ENCODE measurements around the gene TBC1D1. TPM values are rescaled to one million over a fixed set of nuclear protein-coding genes. Genes with fewer than 3 reads are reported as not detected.
"Not testable (repeated sequence)": the region's sequence is repeated elsewhere in the genome, so short reads cannot be mapped to it uniquely, and the experiment has no call there.

TBC1D1 gene
- total and polyA plus RNA-seq, 2 donors (not counting 1 experiment from before 2014, with no cell fraction given), result 39.7 to 90.0 TPM

- Histone ChIP-seq H3K4me2 (ENCODE audit: extremely low read depth, insufficient read depth, low read length) (no peak overlapping the region), H3K9me3 (ENCODE audit: control insufficient read depth, insufficient read depth, low read depth, low read length) (no peaks in the 10 kb centered on the region), H3K4me3 (replicated peaks in 1 of 4; ENCODE audit: control extremely low read depth in 1 of 4, insufficient read depth in 1 of 4, low read depth in 3 of 4, low read length in 4 of 4) (no peak overlapping the region), H4K20me1 (ENCODE audit: control insufficient read depth, extremely low read depth, insufficient read depth, low read length) (no peaks in the 10 kb centered on the region), H3K27me3 (ENCODE audit: control insufficient read depth, insufficient read depth, low read length) (no peaks in the 10 kb centered on the region), H3K79me2 (ENCODE audit: control insufficient read depth, insufficient read depth, low read length) (no peaks in the 10 kb centered on the region), H2AFZ (ENCODE audit: low read length) (no peak overlapping the region), H3K9ac (ENCODE audit: insufficient read depth, low read length) (no peak overlapping the region), H3K36me3 (ENCODE audit: control insufficient read depth, insufficient read depth, low read length) (no peaks in the 10 kb centered on the region), H3K27ac (ENCODE audit: insufficient read depth, low read length) (no peak overlapping the region), H3K4me1 (ENCODE audit: control insufficient read depth, extremely low read depth, insufficient read depth, low read length) (no peaks in the 10 kb centered on the region)
- no peak for TF ChIP-seq EZH2 (IDR thresholded peaks at IDR 0.05; ENCODE audit: low read length, missing control alignments)
- TF ChIP-seq, protein P1, sequence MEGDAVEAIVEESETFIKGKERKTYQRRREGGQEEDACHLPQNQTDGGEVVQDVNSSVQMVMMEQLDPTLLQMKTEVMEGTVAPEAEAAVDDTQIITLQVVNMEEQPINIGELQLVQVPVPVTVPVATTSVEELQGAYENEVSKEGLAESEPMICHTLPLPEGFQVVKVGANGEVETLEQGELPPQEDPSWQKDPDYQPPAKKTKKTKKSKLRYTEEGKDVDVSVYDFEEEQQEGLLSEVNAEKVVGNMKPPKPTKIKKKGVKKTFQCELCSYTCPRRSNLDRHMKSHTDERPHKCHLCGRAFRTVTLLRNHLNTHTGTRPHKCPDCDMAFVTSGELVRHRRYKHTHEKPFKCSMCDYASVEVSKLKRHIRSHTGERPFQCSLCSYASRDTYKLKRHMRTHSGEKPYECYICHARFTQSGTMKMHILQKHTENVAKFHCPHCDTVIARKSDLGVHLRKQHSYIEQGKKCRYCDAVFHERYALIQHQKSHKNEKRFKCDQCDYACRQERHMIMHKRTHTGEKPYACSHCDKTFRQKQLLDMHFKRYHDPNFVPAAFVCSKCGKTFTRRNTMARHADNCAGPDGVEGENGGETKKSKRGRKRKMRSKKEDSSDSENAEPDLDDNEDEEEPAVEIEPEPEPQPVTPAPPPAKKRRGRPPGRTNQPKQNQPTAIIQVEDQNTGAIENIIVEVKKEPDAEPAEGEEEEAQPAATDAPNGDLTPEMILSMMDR (conservative IDR thresholded peaks at IDR 0.05 in 1 of 2, IDR thresholded peaks at IDR 0.05 in 1 of 2; ENCODE audit: low read depth in 1 of 2, low read length in 2 of 2), result no peak
- no peak for DNase-seq (ENCODE audit: low read depth in 2 of 2)
Observed at GRCh38 chr4:37917388-37917787, 26.5 kb downstream of the TBC1D1 start.

DNA sequence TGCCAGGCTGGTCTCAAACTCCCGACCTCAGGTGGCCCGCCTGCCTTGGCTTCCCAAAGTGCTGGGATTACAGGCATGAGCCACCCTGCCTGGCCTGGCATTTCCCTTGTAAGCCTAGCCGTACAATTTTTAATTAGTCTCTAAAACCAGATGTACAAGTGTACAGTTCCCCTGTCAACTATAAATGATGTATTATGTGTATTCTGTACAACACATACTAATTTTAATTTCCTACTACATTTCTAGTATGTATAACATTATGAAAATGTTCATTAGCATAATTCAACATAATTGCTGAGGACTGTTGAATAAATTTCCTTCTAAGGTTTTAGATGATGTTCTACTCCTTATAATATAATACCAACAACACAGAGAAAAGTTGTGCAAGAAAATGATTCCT lies 27.8 kb downstream of the TBC1D1 start:
- no peaks in the 10 kb centered on the region for H3K79me2 ChIP-seq (ENCODE audit: control insufficient read depth, insufficient read depth, low read length)
- no peak overlapping the region for H3K9ac ChIP-seq (ENCODE audit: insufficient read depth, low read length)
- H3K4me2 ChIP-seq (ENCODE audit: extremely low read depth, insufficient read depth, low read length), result no peak overlapping the region
- H3K36me3 ChIP-seq (ENCODE audit: control insufficient read depth, insufficient read depth, low read length), result no peaks in the 10 kb centered on the region
- no peaks in the 10 kb centered on the region for H3K9me3 ChIP-seq (ENCODE audit: control insufficient read depth, insufficient read depth, low read depth, low read length)
- H4K20me1 ChIP-seq (ENCODE audit: control insufficient read depth, extremely low read depth, insufficient read depth, low read length), result no peaks in the 10 kb centered on the region
- no peak overlapping the region for H3K4me3 ChIP-seq (replicated peaks in 1 of 4; ENCODE audit: control extremely low read depth in 1 of 4, insufficient read depth in 1 of 4, low read depth in 3 of 4, low read length in 4 of 4)
- H3K27me3 ChIP-seq (ENCODE audit: control insufficient read depth, insufficient read depth, low read length), result no peaks in the 10 kb centered on the region
- no peak overlapping the region for H2AFZ ChIP-seq (ENCODE audit: low read length)
- no peak for DNase-seq (ENCODE audit: low read depth in 2 of 2)
- TF ChIP-seq, protein P1 (conservative IDR thresholded peaks at IDR 0.05 in 1 of 2, IDR thresholded peaks at IDR 0.05 in 1 of 2; ENCODE audit: low read depth in 1 of 2, low read length in 2 of 2), result no peak
- no peak for TF ChIP-seq EZH2 (IDR thresholded peaks at IDR 0.05; ENCODE audit: low read length, missing control alignments)
- H3K4me1 ChIP-seq (ENCODE audit: control insufficient read depth, extremely low read depth, insufficient read depth, low read length), result no peaks in the 10 kb centered on the region
- H3K27ac ChIP-seq (ENCODE audit: insufficient read depth, low read length), result no peak overlapping the region

DNA sequence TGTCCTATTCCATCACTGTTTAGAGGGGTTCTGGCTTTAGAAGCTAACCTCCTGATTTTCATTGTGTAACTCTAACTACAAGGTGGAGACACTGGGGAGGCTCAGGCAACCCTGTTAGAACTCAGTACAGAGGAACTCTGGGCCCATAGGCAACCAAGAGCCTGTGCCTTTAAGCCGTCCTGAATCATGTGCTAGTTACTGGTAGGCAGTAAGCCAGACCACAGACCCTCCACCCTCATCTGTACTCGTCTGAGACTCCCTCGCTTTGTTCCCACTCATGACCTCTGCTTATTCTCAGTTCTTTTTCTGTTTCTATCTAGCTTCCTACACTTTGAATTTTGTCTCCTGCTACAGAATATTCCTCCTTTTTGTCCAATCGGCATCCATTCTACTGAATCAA lies 31.4 kb downstream of the TBC1D1 start:
- peak; percentile 51 to 59 for DNase-seq (ENCODE audit: low read depth in 2 of 2)
- Histone ChIP-seq H4K20me1 (ENCODE audit: control insufficient read depth, extremely low read depth, insufficient read depth, low read length) (no peaks in the 10 kb centered on the region), H2AFZ (ENCODE audit: low read length) (no peak overlapping the region), H3K4me3 (replicated peaks in 1 of 4; ENCODE audit: control extremely low read depth in 1 of 4, insufficient read depth in 1 of 4, low read depth in 3 of 4, low read length in 4 of 4) (no peak overlapping the region), H3K9ac (ENCODE audit: insufficient read depth, low read length) (no peak overlapping the region), H3K4me1 (ENCODE audit: control insufficient read depth, extremely low read depth, insufficient read depth, low read length) (no peaks in the 10 kb centered on the region), H3K79me2 (ENCODE audit: control insufficient read depth, insufficient read depth, low read length) (no peaks in the 10 kb centered on the region), H3K4me2 (ENCODE audit: extremely low read depth, insufficient read depth, low read length) (no peak overlapping the region), H3K27me3 (ENCODE audit: control insufficient read depth, insufficient read depth, low read length) (no peaks in the 10 kb centered on the region), H3K27ac (ENCODE audit: insufficient read depth, low read length) (no peak overlapping the region), H3K36me3 (ENCODE audit: control insufficient read depth, insufficient read depth, low read length) (no peaks in the 10 kb centered on the region), H3K9me3 (ENCODE audit: control insufficient read depth, insufficient read depth, low read depth, low read length) (no peaks in the 10 kb centered on the region)
- no peak for TF ChIP-seq EZH2 (IDR thresholded peaks at IDR 0.05; ENCODE audit: low read length, missing control alignments)
- TF ChIP-seq, protein P1 (conservative IDR thresholded peaks at IDR 0.05 in 1 of 2, IDR thresholded peaks at IDR 0.05 in 1 of 2; ENCODE audit: low read depth in 1 of 2, low read length in 2 of 2), result no peak

DNA sequence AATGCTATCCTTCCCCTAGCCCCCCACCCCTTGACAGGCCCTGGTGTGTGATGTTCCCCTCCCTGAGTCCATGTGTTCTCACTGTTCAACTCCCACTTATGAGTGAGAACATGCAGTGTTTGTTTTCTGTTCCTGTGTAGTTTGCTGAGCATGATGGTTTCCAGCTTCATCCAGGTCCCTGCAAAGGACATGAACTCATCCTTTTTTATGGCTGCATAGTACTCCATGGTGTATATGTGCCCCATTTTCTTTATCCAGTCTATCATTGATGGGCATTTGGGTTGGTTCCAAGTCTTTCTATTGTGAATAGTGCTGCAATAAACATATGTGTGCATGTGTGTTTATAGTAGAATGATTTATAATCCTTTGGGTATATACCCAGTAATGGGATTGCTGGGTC lies 32.2 kb downstream of the TBC1D1 start:
- H3K4me3 ChIP-seq (replicated peaks in 1 of 4; ENCODE audit: control extremely low read depth in 1 of 4, insufficient read depth in 1 of 4, low read depth in 3 of 4, low read length in 4 of 4); DNase-seq (ENCODE audit: low read depth in 2 of 2); H3K27me3 ChIP-seq (ENCODE audit: control insufficient read depth, insufficient read depth, low read length); H3K36me3 ChIP-seq (ENCODE audit: control insufficient read depth, insufficient read depth, low read length); H2AFZ ChIP-seq (ENCODE audit: low read length); H3K4me1 ChIP-seq (ENCODE audit: control insufficient read depth, extremely low read depth, insufficient read depth, low read length); H3K27ac ChIP-seq (ENCODE audit: insufficient read depth, low read length); H3K4me2 ChIP-seq (ENCODE audit: extremely low read depth, insufficient read depth, low read length); H3K9me3 ChIP-seq (ENCODE audit: control insufficient read depth, insufficient read depth, low read depth, low read length); H3K9ac ChIP-seq (ENCODE audit: insufficient read depth, low read length); H3K79me2 ChIP-seq (ENCODE audit: control insufficient read depth, insufficient read depth, low read length); H4K20me1 ChIP-seq (ENCODE audit: control insufficient read depth, extremely low read depth, insufficient read depth, low read length): not testable (repeated sequence)
